Ishikawa (cell line): ENCODE measurements around the gene LAMB1.

Experiments used
- CEBPB ChIP-seq: IDR thresholded peaks from 2 replicates; pipeline ENCODE4 v1.6.1; 2012
- CREB1 ChIP-seq: IDR thresholded peaks from 2 replicates; pipeline ENCODE4 v1.6.1; 2012; ENCODE audit warnings: low read depth
- EGR1 ChIP-seq: IDR thresholded peaks from 2 replicates; pipeline ENCODE4 v1.6.1; 2012
- EP300 ChIP-seq: IDR thresholded peaks from 2 replicates; pipeline ENCODE4 v1.6.1; 2012; ENCODE audit warnings: borderline replicate concordance
- FOXM1 ChIP-seq: IDR thresholded peaks from 2 replicates; pipeline ENCODE4 v1.6.1; 2012; ENCODE audit warnings: low read depth, borderline replicate concordance
- MAX ChIP-seq: IDR thresholded peaks from 2 replicates; pipeline ENCODE4 v1.6.1; 2012
- NFIC ChIP-seq: IDR thresholded peaks from 2 replicates; pipeline ENCODE4 v1.6.1; 2012
- RAD21 ChIP-seq: IDR thresholded peaks from 2 replicates; pipeline ENCODE4 v1.6.1; 2012; ENCODE audit warnings: low read depth
- TAF1 ChIP-seq: IDR thresholded peaks from 2 replicates; pipeline ENCODE4 v1.6.1; 2012; ENCODE audit warnings: low read depth, mild to moderate bottlenecking
- TCF12 ChIP-seq: IDR thresholded peaks from 2 replicates; pipeline ENCODE4 v1.6.1; 2012; ENCODE audit warnings: low read depth
- TEAD4 ChIP-seq: IDR thresholded peaks from 2 replicates; pipeline ENCODE4 v1.6.1; 2012
- USF1 ChIP-seq: IDR thresholded peaks from 2 replicates; pipeline ENCODE4 v1.6.1; 2012
- YY1 ChIP-seq: IDR thresholded peaks from 2 replicates; pipeline ENCODE4 v1.6.1; 2012; ENCODE audit warnings: low read depth
- ZBTB7A ChIP-seq: IDR thresholded peaks from 2 replicates; pipeline ENCODE4 v1.6.1; 2012; ENCODE audit warnings: low read depth
- TF ChIP-seq, protein P1 (sequence below): IDR thresholded peaks from 2 replicates; pipeline ENCODE4 v1.6.1; 2012; ENCODE audit warnings: low read depth, mild to moderate bottlenecking

The LAMB1 gene

GRCh38 chr7:107966711-107967110, 36.2 kb downstream of the LAMB1 start:
- no peak for TF ChIP-seq YY1
- TF ChIP-seq TAF1, result no peak
- TF ChIP-seq TCF12, result no peak
- no peak for TF ChIP-seq MAX
- no peak for TF ChIP-seq CEBPB
- no peak for TF ChIP-seq NFIC
- TF ChIP-seq USF1, result no peak
- no peak for TF ChIP-seq CREB1
- no peak for TF ChIP-seq EGR1
- no peak for TF ChIP-seq RAD21
- no peak for TF ChIP-seq ZBTB7A
- TF ChIP-seq, protein P1, sequence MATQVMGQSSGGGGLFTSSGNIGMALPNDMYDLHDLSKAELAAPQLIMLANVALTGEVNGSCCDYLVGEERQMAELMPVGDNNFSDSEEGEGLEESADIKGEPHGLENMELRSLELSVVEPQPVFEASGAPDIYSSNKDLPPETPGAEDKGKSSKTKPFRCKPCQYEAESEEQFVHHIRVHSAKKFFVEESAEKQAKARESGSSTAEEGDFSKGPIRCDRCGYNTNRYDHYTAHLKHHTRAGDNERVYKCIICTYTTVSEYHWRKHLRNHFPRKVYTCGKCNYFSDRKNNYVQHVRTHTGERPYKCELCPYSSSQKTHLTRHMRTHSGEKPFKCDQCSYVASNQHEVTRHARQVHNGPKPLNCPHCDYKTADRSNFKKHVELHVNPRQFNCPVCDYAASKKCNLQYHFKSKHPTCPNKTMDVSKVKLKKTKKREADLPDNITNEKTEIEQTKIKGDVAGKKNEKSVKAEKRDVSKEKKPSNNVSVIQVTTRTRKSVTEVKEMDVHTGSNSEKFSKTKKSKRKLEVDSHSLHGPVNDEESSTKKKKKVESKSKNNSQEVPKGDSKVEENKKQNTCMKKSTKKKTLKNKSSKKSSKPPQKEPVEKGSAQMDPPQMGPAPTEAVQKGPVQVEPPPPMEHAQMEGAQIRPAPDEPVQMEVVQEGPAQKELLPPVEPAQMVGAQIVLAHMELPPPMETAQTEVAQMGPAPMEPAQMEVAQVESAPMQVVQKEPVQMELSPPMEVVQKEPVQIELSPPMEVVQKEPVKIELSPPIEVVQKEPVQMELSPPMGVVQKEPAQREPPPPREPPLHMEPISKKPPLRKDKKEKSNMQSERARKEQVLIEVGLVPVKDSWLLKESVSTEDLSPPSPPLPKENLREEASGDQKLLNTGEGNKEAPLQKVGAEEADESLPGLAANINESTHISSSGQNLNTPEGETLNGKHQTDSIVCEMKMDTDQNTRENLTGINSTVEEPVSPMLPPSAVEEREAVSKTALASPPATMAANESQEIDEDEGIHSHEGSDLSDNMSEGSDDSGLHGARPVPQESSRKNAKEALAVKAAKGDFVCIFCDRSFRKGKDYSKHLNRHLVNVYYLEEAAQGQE, result no peak
- no peak for TF ChIP-seq EP300
- TF ChIP-seq TEAD4, result no peak
- TF ChIP-seq FOXM1, result no peak

- TF ChIP-seq TAF1 (no peak), CREB1 (no peak), TEAD4 (no peak), MAX (no peak), YY1 (no peak), EP300 (no peak)
These were observed 38.5 kb downstream of the LAMB1 start for GRCh38 chr7:107964510-107964909.

DNA sequence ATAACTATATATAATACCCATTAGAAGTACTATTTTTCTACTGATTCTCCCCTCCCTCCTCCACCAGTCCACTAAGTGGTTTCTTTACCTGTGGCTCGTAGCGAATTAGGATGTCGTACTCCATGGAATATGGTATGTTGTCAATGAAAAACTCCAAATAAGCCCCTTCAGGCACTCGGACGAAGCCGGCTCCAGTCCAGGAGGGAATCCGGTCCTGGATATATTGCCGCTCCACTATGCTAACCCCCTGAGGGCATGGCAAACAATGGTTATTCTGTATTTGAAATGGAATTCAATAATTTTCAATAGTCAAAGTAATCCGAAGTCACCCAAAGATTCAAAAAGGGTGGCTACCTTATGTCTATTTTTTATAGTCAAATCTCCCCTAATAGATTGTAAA, 40.1 kb downstream of the LAMB1 start:
- TF ChIP-seq USF1, result no peak
- no peak for TF ChIP-seq YY1
- no peak for TF ChIP-seq CREB1
- TF ChIP-seq NFIC, result no peak
- no peak for TF ChIP-seq ZBTB7A
- no peak for TF ChIP-seq RAD21
- TF ChIP-seq, protein P1, result no peak
- TF ChIP-seq EP300, result no peak
- no peak for TF ChIP-seq TCF12
- TF ChIP-seq FOXM1, result no peak
- TF ChIP-seq EGR1, result no peak
- TF ChIP-seq TAF1, result no peak
- no peak for TF ChIP-seq TEAD4
- TF ChIP-seq CEBPB, result no peak
- TF ChIP-seq MAX, result no peak

DNA sequence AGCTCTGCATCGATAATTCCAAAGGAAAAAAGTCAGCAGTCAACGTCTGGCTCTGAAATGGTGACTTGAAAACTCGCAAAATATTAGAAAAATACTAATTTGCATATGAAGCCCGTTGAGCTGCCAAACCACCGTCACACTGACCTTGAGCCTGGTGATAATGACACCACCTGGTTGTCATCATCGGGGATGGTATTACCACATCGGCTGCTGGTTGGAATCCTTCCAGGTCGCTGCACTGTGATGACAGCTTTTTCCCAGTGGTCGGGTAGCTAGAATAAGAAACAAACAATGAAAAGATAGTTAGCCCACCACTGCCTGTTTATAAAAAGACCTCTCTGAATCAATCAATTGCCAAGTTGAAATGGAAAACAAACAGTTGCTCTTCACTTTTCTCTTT, 41.6 kb downstream of the LAMB1 start:
- no peak for TF ChIP-seq TCF12
- no peak for TF ChIP-seq USF1
- TF ChIP-seq CEBPB, result no peak
- TF ChIP-seq ZBTB7A, result no peak
- no peak for TF ChIP-seq EP300
- no peak for TF ChIP-seq CREB1
- TF ChIP-seq EGR1, result no peak
- no peak for TF ChIP-seq MAX
- TF ChIP-seq NFIC, result no peak
- TF ChIP-seq, protein P1, result no peak
- TF ChIP-seq TEAD4, result no peak
- no peak for TF ChIP-seq TAF1
- no peak for TF ChIP-seq RAD21
- TF ChIP-seq YY1, result no peak
- no peak for TF ChIP-seq FOXM1
